GM13976 (cell line): Measurements from ENCODE around the gene SLC25A23.

Experiments used
- DNase-seq: peaks from one replicate; pipeline ENCODE4 v3.0.0; 2012; ENCODE audit warnings: low spot score
- CTCF ChIP-seq: IDR thresholded peaks from 2 replicates; pipeline ENCODE4 v1.5.1; 2012; ENCODE audit warnings: borderline replicate concordance, mild to moderate bottlenecking; ENCODE audit not compliant: insufficient read depth; ENCODE audit errors: extremely low read depth, missing control alignments, control extremely low read depth
- in situ Hi-C: fragments of 300-500 bp; cut with MboI; formaldehyde crosslinking; loops from one replicate; pipeline ENCODE4 v1.12.0; 2022; ENCODE audit warnings: low sequenced_read_pairs, mixed read lengths, inconsistent platforms; ENCODE audit not compliant: unreplicated experiment

The SLC25A23 gene

GRCh38 chr19:6392221-6393073 lies 67.1 kb downstream of the SLC25A23 start:
- TF ChIP-seq CTCF, result no peak
- in situ Hi-C loops, result no loop called here
- no peak for DNase-seq
